ENCODE measurements around the gene KIF26A. TPM values are rescaled to one million over a fixed set of nuclear protein-coding genes. Genes with fewer than 3 reads are reported as not detected.

Gene KIF26A
- total and polyA plus RNA-seq, 2 of the 4 experiments (the other 2 are of a cell fraction) = not detected

GRCh38 chr14:104206281-104206904 is 68.0 kb downstream of the KIF26A start:
- H4K20me1 ChIP-seq (ENCODE audit: insufficient read depth, low read length) = no peaks in the 10 kb centered on the region
- H3K9me3 ChIP-seq (ENCODE audit: control insufficient read depth, insufficient read depth, low read length) = peaks cover 66% of the 10 kb centered on the region
- no peak overlapping the region for H3K4me3 ChIP-seq (ENCODE audit: insufficient read depth, low read depth, low read length)
- no peak overlapping the region for H2AK9ac ChIP-seq (replicated peaks; ENCODE audit: low read depth, low read length, poor library complexity)
- POLR2A ChIA-PET (ENCODE audit: unreplicated experiment) = no interaction called here
- H2AK5ac ChIP-seq (ENCODE audit: low read depth, low read length) = no peak overlapping the region
- CTCF ChIA-PET = no interaction called here
- 11% methylated on average over 3 of the region's 15 CpGs; no CpG with 5 or more reads in 1 of the 2 experiments for WGBS, 2 experiments (ENCODE audit: extremely low coverage in 2 of 2, insufficient read length in 1 of 2)
- dilution Hi-C loops (cut with HindIII; ENCODE audit: low sequenced_read_pairs, unreplicated experiment) (no loop called here), intact Hi-C loops (cut with micrococcal nuclease) (no loop called here), in situ Hi-C loops (cut with MboI; ENCODE audit: low sequenced_read_pairs) (no loop called here)
- H3K36me3 ChIP-seq (ENCODE audit: control insufficient read depth, insufficient read depth, low read length) = no peaks in the 10 kb centered on the region
- no peak overlapping the region for H4K8ac ChIP-seq (ENCODE audit: low read depth in 2 of 2, low read length in 2 of 2)
- H2BK5ac ChIP-seq (ENCODE audit: low read depth, low read length, poor library complexity, severe bottlenecking) = no peak overlapping the region
- no peaks in the 10 kb centered on the region for H3K27me3 ChIP-seq (ENCODE audit: control insufficient read depth, insufficient read depth, low read length)
- no peaks in the 10 kb centered on the region for H3K79me1 ChIP-seq (ENCODE audit: low read depth in 1 of 2, low read length in 2 of 2)
- H4K5ac ChIP-seq (ENCODE audit: low read depth, low read length) = no peak overlapping the region
- no peak overlapping the region for H3K18ac ChIP-seq (ENCODE audit: low read depth, low read length)
- H2BK120ac ChIP-seq (ENCODE audit: low read depth, low read length) = no peak overlapping the region
- no peak overlapping the region for H3K4me2 ChIP-seq (ENCODE audit: low read depth, low read length)
- TF ChIP-seq RCOR1 (IDR thresholded peaks at IDR 0.05; ENCODE audit: insufficient replicate concordance, low read length) (no peak), CEBPB (IDR thresholded peaks at IDR 0.05; ENCODE audit: low read depth, low read length) (no peak), MXI1 (IDR thresholded peaks at IDR 0.05; ENCODE audit: borderline replicate concordance, low read depth, low read length) (no peak), CHD1 (IDR thresholded peaks at IDR 0.05; ENCODE audit: low read depth, low read length) (no peak), MAFK (IDR thresholded peaks at IDR 0.05; ENCODE audit: low read depth, low read length) (no peak), POLR2A (IDR thresholded peaks at IDR 0.05; ENCODE audit: low read depth, low read length) (no peak)
- ATAC-seq (ENCODE audit: low read depth) (no peak), DNase-seq (no peak)
- H3K56ac ChIP-seq (ENCODE audit: extremely low read depth, insufficient read depth, low read length) = no peak overlapping the region
- no peak overlapping the region for H3K9ac ChIP-seq (ENCODE audit: low read depth, low read length)
- no TSS peak for BruUV-seq (replicated peaks)
- H3K23ac ChIP-seq (ENCODE audit: low read depth, low read length) = no peak overlapping the region
- no peak overlapping the region for H2BK20ac ChIP-seq (ENCODE audit: low read depth, low read length)
- H2AFZ ChIP-seq (replicated peaks; ENCODE audit: low read length, poor library complexity) = no peak overlapping the region
- H3K27ac ChIP-seq (ENCODE audit: insufficient read depth, low read length) = no peak overlapping the region
- H3K4ac ChIP-seq (ENCODE audit: low read depth, low read length) = no peak overlapping the region
- no peak overlapping the region for H4K91ac ChIP-seq (ENCODE audit: insufficient read depth, low read depth, low read length)
- no peaks in the 10 kb centered on the region for H3K9me1 ChIP-seq (ENCODE audit: insufficient read depth, low read length)
- no peak overlapping the region for H2BK15ac ChIP-seq (ENCODE audit: low read depth, low read length)
- H3K14ac ChIP-seq (replicated peaks; ENCODE audit: low read depth, low read length) = no peak overlapping the region
- H3K4me1 ChIP-seq (ENCODE audit: control insufficient read depth, insufficient read depth, low read length) = no peaks in the 10 kb centered on the region

Data from IMR-90 (cell line).